ENCODE data around the gene MRPL47. TPM values are rescaled to one million over a fixed set of nuclear protein-coding genes. Genes with fewer than 3 reads are reported as not detected.

The MRPL47 gene
- total and polyA plus RNA-seq, 2 experiments from 2014 or later: 46.7 to 229 TPM

DNA sequence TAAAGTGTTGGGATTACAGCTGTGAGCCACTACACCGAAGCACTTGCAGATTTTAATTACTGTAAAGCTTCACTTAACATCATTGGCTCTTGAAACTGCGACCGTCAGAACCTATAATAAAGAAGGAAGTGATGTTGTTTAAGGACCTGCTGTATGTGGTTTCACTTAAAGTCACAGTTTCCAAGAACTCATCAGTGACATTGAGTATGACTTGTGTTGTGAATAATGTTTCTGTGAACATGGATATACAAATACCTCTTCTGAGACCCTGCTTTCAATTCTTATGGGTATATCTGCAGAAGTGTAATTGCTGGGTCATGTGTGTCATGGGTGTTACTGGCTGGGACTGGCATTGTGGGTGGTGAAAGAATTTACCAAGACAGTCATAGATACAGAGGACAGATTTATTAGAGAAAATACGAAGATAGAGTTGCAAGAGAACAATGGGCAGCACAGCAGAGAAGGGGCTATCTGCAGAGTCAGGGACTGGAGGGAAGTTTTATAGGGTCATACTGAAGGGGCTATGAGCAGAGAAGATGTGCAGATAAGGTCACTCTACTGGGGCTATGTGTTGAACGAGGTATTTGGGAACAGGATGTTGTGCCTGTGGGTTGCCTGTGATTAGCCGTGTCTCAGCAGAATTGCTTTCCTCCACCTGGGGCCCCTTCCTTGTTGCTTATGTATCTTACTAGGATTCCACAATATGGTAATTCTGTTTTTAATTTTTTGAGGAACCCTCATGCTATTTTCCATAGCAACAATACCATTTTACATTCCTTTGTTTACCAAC, 4.7 kb upstream of the MRPL47 start (continued):
- TF ChIP-seq, protein P1, sequence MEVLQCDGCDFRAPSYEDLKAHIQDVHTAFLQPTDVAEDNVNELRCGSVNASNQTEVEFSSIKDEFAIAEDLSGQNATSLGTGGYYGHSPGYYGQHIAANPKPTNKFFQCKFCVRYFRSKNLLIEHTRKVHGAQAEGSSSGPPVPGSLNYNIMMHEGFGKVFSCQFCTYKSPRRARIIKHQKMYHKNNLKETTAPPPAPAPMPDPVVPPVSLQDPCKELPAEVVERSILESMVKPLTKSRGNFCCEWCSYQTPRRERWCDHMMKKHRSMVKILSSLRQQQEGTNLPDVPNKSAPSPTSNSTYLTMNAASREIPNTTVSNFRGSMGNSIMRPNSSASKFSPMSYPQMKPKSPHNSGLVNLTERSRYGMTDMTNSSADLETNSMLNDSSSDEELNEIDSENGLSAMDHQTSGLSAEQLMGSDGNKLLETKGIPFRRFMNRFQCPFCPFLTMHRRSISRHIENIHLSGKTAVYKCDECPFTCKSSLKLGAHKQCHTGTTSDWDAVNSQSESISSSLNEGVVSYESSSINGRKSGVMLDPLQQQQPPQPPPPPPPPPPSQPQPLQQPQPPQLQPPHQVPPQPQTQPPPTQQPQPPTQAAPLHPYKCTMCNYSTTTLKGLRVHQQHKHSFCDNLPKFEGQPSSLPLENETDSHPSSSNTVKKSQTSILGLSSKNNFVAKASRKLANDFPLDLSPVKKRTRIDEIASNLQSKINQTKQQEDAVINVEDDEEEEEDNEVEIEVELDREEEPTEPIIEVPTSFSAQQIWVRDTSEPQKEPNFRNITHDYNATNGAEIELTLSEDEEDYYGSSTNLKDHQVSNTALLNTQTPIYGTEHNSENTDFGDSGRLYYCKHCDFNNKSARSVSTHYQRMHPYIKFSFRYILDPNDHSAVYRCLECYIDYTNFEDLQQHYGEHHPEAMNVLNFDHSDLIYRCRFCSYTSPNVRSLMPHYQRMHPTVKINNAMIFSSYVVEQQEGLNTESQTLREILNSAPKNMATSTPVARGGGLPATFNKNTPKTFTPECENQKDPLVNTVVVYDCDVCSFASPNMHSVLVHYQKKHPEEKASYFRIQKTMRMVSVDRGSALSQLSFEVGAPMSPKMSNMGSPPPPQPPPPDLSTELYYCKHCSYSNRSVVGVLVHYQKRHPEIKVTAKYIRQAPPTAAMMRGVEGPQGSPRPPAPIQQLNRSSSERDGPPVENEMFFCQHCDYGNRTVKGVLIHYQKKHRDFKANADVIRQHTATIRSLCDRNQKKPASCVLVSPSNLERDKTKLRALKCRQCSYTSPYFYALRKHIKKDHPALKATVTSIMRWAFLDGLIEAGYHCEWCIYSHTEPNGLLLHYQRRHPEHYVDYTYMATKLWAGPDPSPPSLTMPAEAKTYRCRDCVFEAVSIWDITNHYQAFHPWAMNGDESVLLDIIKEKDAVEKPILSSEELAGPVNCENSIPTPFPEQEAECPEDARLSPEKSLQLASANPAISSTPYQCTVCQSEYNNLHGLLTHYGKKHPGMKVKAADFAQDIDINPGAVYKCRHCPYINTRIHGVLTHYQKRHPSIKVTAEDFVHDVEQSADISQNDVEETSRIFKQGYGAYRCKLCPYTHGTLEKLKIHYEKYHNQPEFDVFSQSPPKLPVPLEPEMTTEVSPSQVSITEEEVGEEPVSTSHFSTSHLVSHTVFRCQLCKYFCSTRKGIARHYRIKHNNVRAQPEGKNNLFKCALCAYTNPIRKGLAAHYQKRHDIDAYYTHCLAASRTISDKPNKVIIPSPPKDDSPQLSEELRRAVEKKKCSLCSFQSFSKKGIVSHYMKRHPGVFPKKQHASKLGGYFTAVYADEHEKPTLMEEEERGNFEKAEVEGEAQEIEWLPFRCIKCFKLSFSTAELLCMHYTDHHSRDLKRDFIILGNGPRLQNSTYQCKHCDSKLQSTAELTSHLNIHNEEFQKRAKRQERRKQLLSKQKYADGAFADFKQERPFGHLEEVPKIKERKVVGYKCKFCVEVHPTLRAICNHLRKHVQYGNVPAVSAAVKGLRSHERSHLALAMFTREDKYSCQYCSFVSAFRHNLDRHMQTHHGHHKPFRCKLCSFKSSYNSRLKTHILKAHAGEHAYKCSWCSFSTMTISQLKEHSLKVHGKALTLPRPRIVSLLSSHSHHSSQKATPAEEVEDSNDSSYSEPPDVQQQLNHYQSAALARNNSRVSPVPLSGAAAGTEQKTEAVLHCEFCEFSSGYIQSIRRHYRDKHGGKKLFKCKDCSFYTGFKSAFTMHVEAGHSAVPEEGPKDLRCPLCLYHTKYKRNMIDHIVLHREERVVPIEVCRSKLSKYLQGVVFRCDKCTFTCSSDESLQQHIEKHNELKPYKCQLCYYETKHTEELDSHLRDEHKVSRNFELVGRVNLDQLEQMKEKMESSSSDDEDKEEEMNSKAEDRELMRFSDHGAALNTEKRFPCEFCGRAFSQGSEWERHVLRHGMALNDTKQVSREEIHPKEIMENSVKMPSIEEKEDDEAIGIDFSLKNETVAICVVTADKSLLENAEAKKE (CRISPR knock-in tag; IDR thresholded peaks at IDR 0.05): no peak
- TF ChIP-seq NANOG (IDR thresholded peaks at IDR 0.05; ENCODE audit: borderline replicate concordance): no peak

DNA sequence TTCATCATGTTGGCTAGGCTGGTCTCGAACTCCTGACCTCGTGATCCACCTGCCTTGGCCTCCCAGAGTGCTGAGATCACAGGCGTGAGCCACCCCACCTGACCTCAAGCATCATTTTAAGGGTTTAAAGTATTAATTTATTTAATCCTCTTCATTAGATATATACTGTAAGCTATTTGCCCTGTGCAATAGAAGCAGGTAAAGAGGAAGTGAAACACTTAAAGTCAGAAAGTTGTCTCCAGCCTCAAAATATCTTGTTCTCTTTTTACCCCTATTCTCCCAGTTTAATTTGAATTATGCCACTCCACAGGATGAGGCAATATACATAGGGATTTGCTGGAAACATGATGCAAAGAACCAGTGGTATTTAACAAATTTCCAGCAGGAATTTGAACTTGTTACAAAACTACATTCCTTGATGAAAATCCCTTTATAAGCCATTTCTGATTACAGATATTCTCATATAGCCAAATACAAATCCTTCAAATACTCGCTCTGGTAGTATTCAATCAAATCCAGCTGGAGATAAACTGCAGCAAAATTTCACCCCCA, 2.2 kb upstream of the MRPL47 start:
- H3K79me2 ChIP-seq (replicated peaks; ENCODE audit: insufficient read depth): peaks cover 69% of the 10 kb centered on the region
- peaks cover 3% of the 10 kb centered on the region; the same call in 1 of the 2 replicates for H3K36me3 ChIP-seq (ENCODE audit: insufficient read depth)
- H3K4me3 Mint-ChIP-seq: peak overlapping the region; percentile 26; the same call in 1 of the 3 replicates
- TF ChIP-seq CREB1 (CRISPR knock-in tag; IDR thresholded peaks at IDR 0.05; ENCODE audit: low read depth) (no peak), EZH2phosphoT487 (IDR thresholded peaks at IDR 0.05; ENCODE audit: unreplicated experiment) (no peak)
- TF ChIP-seq, protein P2, sequence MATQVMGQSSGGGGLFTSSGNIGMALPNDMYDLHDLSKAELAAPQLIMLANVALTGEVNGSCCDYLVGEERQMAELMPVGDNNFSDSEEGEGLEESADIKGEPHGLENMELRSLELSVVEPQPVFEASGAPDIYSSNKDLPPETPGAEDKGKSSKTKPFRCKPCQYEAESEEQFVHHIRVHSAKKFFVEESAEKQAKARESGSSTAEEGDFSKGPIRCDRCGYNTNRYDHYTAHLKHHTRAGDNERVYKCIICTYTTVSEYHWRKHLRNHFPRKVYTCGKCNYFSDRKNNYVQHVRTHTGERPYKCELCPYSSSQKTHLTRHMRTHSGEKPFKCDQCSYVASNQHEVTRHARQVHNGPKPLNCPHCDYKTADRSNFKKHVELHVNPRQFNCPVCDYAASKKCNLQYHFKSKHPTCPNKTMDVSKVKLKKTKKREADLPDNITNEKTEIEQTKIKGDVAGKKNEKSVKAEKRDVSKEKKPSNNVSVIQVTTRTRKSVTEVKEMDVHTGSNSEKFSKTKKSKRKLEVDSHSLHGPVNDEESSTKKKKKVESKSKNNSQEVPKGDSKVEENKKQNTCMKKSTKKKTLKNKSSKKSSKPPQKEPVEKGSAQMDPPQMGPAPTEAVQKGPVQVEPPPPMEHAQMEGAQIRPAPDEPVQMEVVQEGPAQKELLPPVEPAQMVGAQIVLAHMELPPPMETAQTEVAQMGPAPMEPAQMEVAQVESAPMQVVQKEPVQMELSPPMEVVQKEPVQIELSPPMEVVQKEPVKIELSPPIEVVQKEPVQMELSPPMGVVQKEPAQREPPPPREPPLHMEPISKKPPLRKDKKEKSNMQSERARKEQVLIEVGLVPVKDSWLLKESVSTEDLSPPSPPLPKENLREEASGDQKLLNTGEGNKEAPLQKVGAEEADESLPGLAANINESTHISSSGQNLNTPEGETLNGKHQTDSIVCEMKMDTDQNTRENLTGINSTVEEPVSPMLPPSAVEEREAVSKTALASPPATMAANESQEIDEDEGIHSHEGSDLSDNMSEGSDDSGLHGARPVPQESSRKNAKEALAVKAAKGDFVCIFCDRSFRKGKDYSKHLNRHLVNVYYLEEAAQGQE (IDR thresholded peaks at IDR 0.05; ENCODE audit: unreplicated experiment): no peak

More for the DNA sequence above, 2.2 kb upstream of the MRPL47 start:
- Mint-ChIP-seq H3K27ac (no peak overlapping the region), H3K9me3 (no peaks in the 10 kb centered on the region; the same call in 1 of the 3 replicates), H3K27me3 (ENCODE audit: insufficient read depth, low read depth, poor library complexity) (peaks cover 6% of the 10 kb centered on the region), H3K36me3 (ENCODE audit: low read depth) (peaks cover 8% of the 10 kb centered on the region; the same call in 2 of the 3 replicates), H3K4me1 (peaks cover 2% of the 10 kb centered on the region)
- Histone ChIP-seq H3F3A (replicated peaks; ENCODE audit: low read depth) (no peaks in the 10 kb centered on the region), H2AFZ (no peak overlapping the region), H3K27ac (ENCODE audit: low read depth) (no peak overlapping the region), H3K4me2 (no peak overlapping the region), H4K20me1 (replicated peaks; ENCODE audit: insufficient read depth) (peaks cover 4% of the 10 kb centered on the region; the same call in 1 of the 2 replicates), H3K27me3 (ENCODE audit: insufficient read depth) (no peaks in the 10 kb centered on the region), H3K4me1 (ENCODE audit: insufficient read depth) (peaks cover 5% of the 10 kb centered on the region; the same call in 1 of the 2 replicates), H3K4me3 (no peak overlapping the region), H3K9me2 (ENCODE audit: insufficient read depth) (no peaks in the 10 kb centered on the region)
- ATAC-seq (no peak), DNase-seq (ENCODE audit: low spot score) (no peak)

Measured in GM23338 (cell line).